HEK293 (cell line): ENCODE measurements around the gene PHKB.

Experiments used
- CTCF ChIA-PET: fragments of 350-600 bp; formaldehyde crosslinking; extraction: SDS; loops from one replicate; lab custom pipeline; 2021; ENCODE audit warnings: antibody characterized with exemption; lab: Yijun Ruan, JAX
- POLR2A ChIA-PET: fragments of 300-600 bp; formaldehyde crosslinking; extraction: SDS; loops from one replicate; lab custom pipeline; 2020; ENCODE audit warnings: antibody characterized with exemption, inconsistent platforms; lab: Yijun Ruan, JAX
- H3K27ac ChIP-seq: fragments of 200-500 bp; sonication (Bioruptor generic); 2 replicates; pipeline ENCODE4 v1.5.1; 2014; ENCODE audit warnings: low read depth, low read length, control low read depth, inconsistent platforms; ENCODE audit errors: extremely low read depth
- H3K36me3 ChIP-seq, 2 experiments: fragments of 200-500 bp in 1 of 2; sonication (Bioruptor generic) in 1 of 2; 1 replicate in 1 of 2; 2 replicates in 1 of 2; pipeline ENCODE4 v1.5.1; 2014 to 2017; ENCODE audit warnings: inconsistent platforms in 2 of 2, low read length in 2 of 2; ENCODE audit not compliant: control insufficient read depth in 2 of 2, insufficient read depth in 1 of 2
- H3K4me1 ChIP-seq: fragments of 200-500 bp; sonication (Bioruptor generic); 2 replicates; pipeline ENCODE4 v1.5.1; 2014; ENCODE audit warnings: mild to moderate bottlenecking, low read length, inconsistent platforms; ENCODE audit not compliant: control insufficient read depth, insufficient read depth
- H3K4me3 ChIP-seq: 2 replicates; pipeline ENCODE4 v1.5.1; 2011; ENCODE audit warnings: low read depth, mild to moderate bottlenecking, control low read depth, low read length, moderate library complexity
- H3K9me3 ChIP-seq: fragments of 200-500 bp; sonication (Bioruptor generic); 2 replicates; pipeline ENCODE4 v1.5.1; 2014; ENCODE audit warnings: low read depth, low read length, inconsistent platforms; ENCODE audit not compliant: control insufficient read depth, insufficient read depth
- IKZF3 ChIP-seq: fragments of 450-650 bp; IDR thresholded peaks from 2 replicates; pipeline ENCODE4 v1.5.0; 2018; ENCODE audit warnings: missing biosample characterization, mild to moderate bottlenecking, missing genetic modification characterization, moderate library complexity
- ZBTB20 ChIP-seq: fragments of 450-650 bp; formaldehyde crosslinking; IDR thresholded peaks from 2 replicates; pipeline ENCODE4 v1.5.1; 2016; ENCODE audit warnings: missing biosample characterization, missing genetic modification characterization
- ZBTB21 ChIP-seq: fragments of 450-650 bp; formaldehyde crosslinking; IDR thresholded peaks from 2 replicates; pipeline ENCODE4 v1.5.1; 2017; ENCODE audit warnings: missing biosample characterization, missing genetic modification characterization
- ZBTB48 ChIP-seq: fragments of 450-650 bp; formaldehyde crosslinking; IDR thresholded peaks from 2 replicates; pipeline ENCODE4 v1.5.1; 2016; ENCODE audit warnings: missing biosample characterization, missing genetic modification characterization
- ZNF138 ChIP-seq: fragments of 450-650 bp; formaldehyde crosslinking; IDR thresholded peaks from 2 replicates; pipeline ENCODE4 v1.5.1; 2016; ENCODE audit warnings: missing biosample characterization, missing genetic modification characterization, borderline replicate concordance
- ZNF155 ChIP-seq: fragments of 450-650 bp; formaldehyde crosslinking; IDR thresholded peaks from 2 replicates; pipeline ENCODE4 v1.5.1; 2016; ENCODE audit warnings: missing biosample characterization, missing genetic modification characterization
- ZNF16 ChIP-seq: fragments of 450-650 bp; formaldehyde crosslinking; IDR thresholded peaks from 2 replicates; pipeline ENCODE4 v1.5.1; 2016; ENCODE audit warnings: low read depth, missing biosample characterization, missing genetic modification characterization
- ZNF211 ChIP-seq: fragments of 450-650 bp; formaldehyde crosslinking; IDR thresholded peaks from 2 replicates; pipeline ENCODE4 v1.5.1; 2016; ENCODE audit warnings: low read depth, missing biosample characterization, missing genetic modification characterization
- ZNF24 ChIP-seq: fragments of 450-650 bp; formaldehyde crosslinking; IDR thresholded peaks from 2 replicates; pipeline ENCODE4 v1.5.1; 2016; ENCODE audit warnings: missing biosample characterization, missing genetic modification characterization
- ZNF37A ChIP-seq: fragments of 450-650 bp; IDR thresholded peaks from 2 replicates; pipeline ENCODE4 v1.5.1; 2018; ENCODE audit warnings: missing biosample characterization, missing genetic modification characterization
- ZNF549 ChIP-seq: fragments of 450-650 bp; IDR thresholded peaks from 2 replicates; pipeline ENCODE4 v1.5.1; 2018; ENCODE audit warnings: missing biosample characterization, missing genetic modification characterization, mild to moderate bottlenecking, inconsistent platforms, moderate library complexity
- ZNF561 ChIP-seq: fragments of 450-650 bp; IDR thresholded peaks from 2 replicates; pipeline ENCODE4 v1.5.1; 2018; ENCODE audit warnings: missing biosample characterization, missing genetic modification characterization, borderline replicate concordance
- ZNF658 ChIP-seq: fragments of 450-650 bp; formaldehyde crosslinking; IDR thresholded peaks from 2 replicates; pipeline ENCODE4; 2016; ENCODE audit warnings: missing biosample characterization, missing genetic modification characterization
- ZNF701 ChIP-seq: fragments of 450-650 bp; formaldehyde crosslinking; IDR thresholded peaks from 2 replicates; pipeline ENCODE4 v1.5.1; 2016; ENCODE audit warnings: missing biosample characterization, missing genetic modification characterization
- ZNF747 ChIP-seq: fragments of 450-650 bp; formaldehyde crosslinking; IDR thresholded peaks from 2 replicates; pipeline ENCODE4 v1.5.1; 2016; ENCODE audit warnings: missing biosample characterization, missing genetic modification characterization
- ZNF776 ChIP-seq: fragments of 450-650 bp; formaldehyde crosslinking; IDR thresholded peaks from 2 replicates; pipeline ENCODE4 v1.5.0; 2017; ENCODE audit warnings: missing biosample characterization, missing genetic modification characterization, borderline replicate concordance
- ZNF791 ChIP-seq: fragments of 450-650 bp; formaldehyde crosslinking; IDR thresholded peaks from 2 replicates; pipeline ENCODE4 v1.5.1; 2016; ENCODE audit warnings: missing biosample characterization, missing genetic modification characterization
- ZNF792 ChIP-seq: fragments of 450-650 bp; formaldehyde crosslinking; IDR thresholded peaks from 2 replicates; pipeline ENCODE4 v1.5.1; 2016; ENCODE audit warnings: missing biosample characterization, missing genetic modification characterization
- TF ChIP-seq, protein P1 (sequence below): fragments of 450-650 bp; formaldehyde crosslinking; IDR thresholded peaks from 2 replicates; pipeline ENCODE4 v1.5.1; 2016; ENCODE audit warnings: missing biosample characterization, missing genetic modification characterization, borderline replicate concordance
- TF ChIP-seq, protein P2 (sequence below): fragments of 450-650 bp; formaldehyde crosslinking; IDR thresholded peaks from 2 replicates; pipeline ENCODE4 v1.5.1; 2017; ENCODE audit warnings: missing biosample characterization, missing genetic modification characterization
- TF ChIP-seq, protein P3 (sequence below): fragments of 450-650 bp; formaldehyde crosslinking; IDR thresholded peaks from 2 replicates; pipeline ENCODE4 v1.5.1; 2016; ENCODE audit warnings: missing biosample characterization, missing genetic modification characterization
- TF ChIP-seq, protein P4 (sequence below): fragments of 450-650 bp; formaldehyde crosslinking; optimal IDR thresholded peaks from 2 replicates; pipeline ENCODE3; 2016; ENCODE audit warnings: missing biosample characterization, mild to moderate bottlenecking, missing genetic modification characterization
- TF ChIP-seq, protein P5 (sequence below): fragments of 450-650 bp; formaldehyde crosslinking; IDR thresholded peaks from 2 replicates; pipeline ENCODE4 v1.5.1; 2016; ENCODE audit warnings: missing biosample characterization, missing genetic modification characterization

Gene PHKB

DNA sequence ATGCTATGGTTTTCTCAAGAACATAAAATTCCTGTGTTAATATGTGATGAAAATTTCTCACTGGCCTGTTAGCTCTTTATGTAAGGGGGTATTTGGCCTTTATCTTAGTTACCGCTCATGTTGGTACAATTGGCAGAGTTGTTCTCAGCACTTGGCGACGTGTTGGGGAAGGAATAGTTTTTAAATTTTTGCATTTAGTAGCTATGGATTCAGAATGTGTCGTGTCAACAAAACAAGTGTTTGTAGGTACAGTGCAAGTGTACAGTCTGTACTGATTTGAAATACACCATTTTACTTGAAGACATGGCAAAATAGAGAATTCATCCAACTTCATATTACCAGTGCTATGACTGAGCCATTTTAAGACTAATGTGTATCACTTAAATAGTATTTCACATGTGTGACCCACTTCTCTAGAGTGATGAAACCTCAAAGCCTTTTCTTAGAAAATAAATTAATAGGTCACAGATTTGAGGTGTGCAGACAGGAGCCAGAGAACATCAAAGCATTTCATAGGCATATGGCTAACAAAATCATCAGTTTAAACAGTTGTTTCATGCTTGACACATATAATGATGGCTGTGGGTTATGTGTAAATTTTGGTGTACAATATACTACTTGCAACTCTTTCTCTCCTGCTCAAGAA is 150.8 kb downstream of the PHKB start:
- POLR2A ChIA-PET, result no interaction called here
- CTCF ChIA-PET, result interaction anchor here (0.6 kb wide), 1 partner anchor 441 kb away, joined by 3 read pairs; no protein-coding TSS in a partner anchor
- Histone ChIP-seq H3K27ac (no peak overlapping the region), H3K4me1 (no peaks in the 10 kb centered on the region)
- TF ChIP-seq ZNF701 (tag by site-specific recombination), result no peak
- no peak for TF ChIP-seq ZBTB20 (tag by site-specific recombination)
- TF ChIP-seq ZNF561 (tag by site-specific recombination), result no peak
- no peak for TF ChIP-seq ZNF791 (tag by site-specific recombination)
- no peak for TF ChIP-seq ZBTB48 (tag by site-specific recombination)
- TF ChIP-seq ZNF549 (tag by site-specific recombination), result no peak
- TF ChIP-seq ZNF155 (tag by site-specific recombination), result no peak
- TF ChIP-seq, all 188 proteins: peak for 0
- no peak overlapping the region for H3K4me3 ChIP-seq
- no peaks in the 10 kb centered on the region for H3K9me3 ChIP-seq
- peaks cover 0 to 7% of the 10 kb centered on the region in 2 experiments; a peak in 1 of 3 replicates for H3K36me3 ChIP-seq

DNA sequence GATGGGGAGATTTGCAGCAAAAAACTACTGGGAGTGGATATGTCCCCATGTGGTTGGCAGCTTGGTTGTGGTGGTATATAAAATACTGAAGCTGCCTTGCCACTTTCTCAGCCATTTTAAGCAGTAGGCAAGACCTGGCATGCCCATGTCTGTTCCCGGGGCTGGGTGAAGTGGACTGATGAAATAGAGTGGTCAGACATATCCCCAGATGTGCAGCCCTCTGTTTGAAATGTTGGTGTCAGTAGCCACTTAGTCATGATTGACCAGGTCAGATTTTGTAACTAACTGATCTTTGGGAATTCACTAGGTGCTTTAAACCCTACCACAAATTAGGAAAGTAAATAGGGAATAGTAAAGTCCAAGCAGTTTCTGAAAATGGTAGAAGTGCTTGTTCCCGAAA is 151.6 kb downstream of the PHKB start:
- POLR2A ChIA-PET, result no interaction called here
- H3K27ac ChIP-seq, result no peak overlapping the region
- no peaks in the 10 kb centered on the region for H3K4me1 ChIP-seq
- no peaks in the 10 kb centered on the region for H3K9me3 ChIP-seq
- no peak overlapping the region for H3K4me3 ChIP-seq
- TF ChIP-seq ZNF211 (tag by site-specific recombination) (no peak), ZNF658 (tag by site-specific recombination) (no peak), ZNF776 (tag by site-specific recombination) (no peak), ZNF138 (no peak)
- CTCF ChIA-PET, result no interaction called here
- peaks cover 0 to 7% of the 10 kb centered on the region in 2 experiments; a peak in 1 of 3 replicates for H3K36me3 ChIP-seq

DNA sequence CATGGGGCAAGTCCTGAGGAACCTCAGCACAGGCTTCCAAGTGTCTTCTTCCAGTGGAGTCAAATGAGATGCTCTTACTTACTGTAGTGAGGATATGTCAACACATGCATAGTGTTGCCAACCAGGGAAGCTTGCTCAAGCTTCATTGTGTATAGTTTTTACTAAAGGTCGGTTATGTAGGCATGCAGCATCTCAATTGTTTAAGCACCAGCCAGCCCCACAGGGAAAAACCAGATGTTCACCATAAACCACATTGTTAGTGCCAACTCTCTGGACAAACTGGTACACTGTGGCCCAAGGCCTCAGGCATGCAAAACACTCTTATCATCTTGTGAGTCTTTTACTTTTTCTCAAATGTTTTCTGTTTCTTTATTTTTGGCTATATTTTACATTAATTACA is 152.1 kb downstream of the PHKB start:
- CTCF ChIA-PET, result no interaction called here
- POLR2A ChIA-PET, result no interaction called here
- H3K4me3 ChIP-seq, result no peak overlapping the region
- no peak for TF ChIP-seq ZNF792
- TF ChIP-seq, protein P1, sequence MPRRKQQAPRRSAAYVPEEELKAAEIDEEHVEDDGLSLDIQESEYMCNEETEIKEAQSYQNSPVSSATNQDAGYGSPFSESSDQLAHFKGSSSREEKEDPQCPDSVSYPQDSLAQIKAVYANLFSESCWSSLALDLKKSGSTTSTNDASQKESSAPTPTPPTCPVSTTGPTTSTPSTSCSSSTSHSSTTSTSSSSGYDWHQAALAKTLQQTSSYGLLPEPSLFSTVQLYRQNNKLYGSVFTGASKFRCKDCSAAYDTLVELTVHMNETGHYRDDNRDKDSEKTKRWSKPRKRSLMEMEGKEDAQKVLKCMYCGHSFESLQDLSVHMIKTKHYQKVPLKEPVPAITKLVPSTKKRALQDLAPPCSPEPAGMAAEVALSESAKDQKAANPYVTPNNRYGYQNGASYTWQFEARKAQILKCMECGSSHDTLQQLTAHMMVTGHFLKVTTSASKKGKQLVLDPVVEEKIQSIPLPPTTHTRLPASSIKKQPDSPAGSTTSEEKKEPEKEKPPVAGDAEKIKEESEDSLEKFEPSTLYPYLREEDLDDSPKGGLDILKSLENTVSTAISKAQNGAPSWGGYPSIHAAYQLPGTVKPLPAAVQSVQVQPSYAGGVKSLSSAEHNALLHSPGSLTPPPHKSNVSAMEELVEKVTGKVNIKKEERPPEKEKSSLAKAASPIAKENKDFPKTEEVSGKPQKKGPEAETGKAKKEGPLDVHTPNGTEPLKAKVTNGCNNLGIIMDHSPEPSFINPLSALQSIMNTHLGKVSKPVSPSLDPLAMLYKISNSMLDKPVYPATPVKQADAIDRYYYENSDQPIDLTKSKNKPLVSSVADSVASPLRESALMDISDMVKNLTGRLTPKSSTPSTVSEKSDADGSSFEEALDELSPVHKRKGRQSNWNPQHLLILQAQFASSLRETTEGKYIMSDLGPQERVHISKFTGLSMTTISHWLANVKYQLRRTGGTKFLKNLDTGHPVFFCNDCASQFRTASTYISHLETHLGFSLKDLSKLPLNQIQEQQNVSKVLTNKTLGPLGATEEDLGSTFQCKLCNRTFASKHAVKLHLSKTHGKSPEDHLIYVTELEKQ (tag by site-specific recombination), result no peak
- TF ChIP-seq ZNF24 (tag by site-specific recombination), result no peak
- no peak for TF ChIP-seq ZNF747 (tag by site-specific recombination)
- no peak for TF ChIP-seq ZBTB21 (tag by site-specific recombination)
- TF ChIP-seq ZNF37A (tag by site-specific recombination), result no peak
- no peak for TF ChIP-seq IKZF3 (tag by site-specific recombination)
- TF ChIP-seq, protein P2, sequence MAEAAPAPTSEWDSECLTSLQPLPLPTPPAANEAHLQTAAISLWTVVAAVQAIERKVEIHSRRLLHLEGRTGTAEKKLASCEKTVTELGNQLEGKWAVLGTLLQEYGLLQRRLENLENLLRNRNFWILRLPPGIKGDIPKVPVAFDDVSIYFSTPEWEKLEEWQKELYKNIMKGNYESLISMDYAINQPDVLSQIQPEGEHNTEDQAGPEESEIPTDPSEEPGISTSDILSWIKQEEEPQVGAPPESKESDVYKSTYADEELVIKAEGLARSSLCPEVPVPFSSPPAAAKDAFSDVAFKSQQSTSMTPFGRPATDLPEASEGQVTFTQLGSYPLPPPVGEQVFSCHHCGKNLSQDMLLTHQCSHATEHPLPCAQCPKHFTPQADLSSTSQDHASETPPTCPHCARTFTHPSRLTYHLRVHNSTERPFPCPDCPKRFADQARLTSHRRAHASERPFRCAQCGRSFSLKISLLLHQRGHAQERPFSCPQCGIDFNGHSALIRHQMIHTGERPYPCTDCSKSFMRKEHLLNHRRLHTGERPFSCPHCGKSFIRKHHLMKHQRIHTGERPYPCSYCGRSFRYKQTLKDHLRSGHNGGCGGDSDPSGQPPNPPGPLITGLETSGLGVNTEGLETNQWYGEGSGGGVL, result no peak
- no peak for TF ChIP-seq ZNF16 (tag by site-specific recombination)
- TF ChIP-seq, protein P3, sequence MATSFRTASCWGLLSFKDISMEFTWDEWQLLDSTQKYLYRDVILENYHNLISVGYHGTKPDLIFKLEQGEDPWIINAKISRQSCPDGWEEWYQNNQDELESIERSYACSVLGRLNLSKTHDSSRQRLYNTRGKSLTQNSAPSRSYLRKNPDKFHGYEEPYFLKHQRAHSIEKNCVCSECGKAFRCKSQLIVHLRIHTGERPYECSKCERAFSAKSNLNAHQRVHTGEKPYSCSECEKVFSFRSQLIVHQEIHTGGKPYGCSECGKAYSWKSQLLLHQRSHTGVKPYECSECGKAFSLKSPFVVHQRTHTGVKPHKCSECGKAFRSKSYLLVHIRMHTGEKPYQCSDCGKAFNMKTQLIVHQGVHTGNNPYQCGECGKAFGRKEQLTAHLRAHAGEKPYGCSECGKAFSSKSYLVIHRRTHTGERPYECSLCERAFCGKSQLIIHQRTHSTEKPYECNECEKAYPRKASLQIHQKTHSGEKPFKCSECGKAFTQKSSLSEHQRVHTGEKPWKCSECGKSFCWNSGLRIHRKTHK (tag by site-specific recombination), result no peak
- TF ChIP-seq, protein P4, sequence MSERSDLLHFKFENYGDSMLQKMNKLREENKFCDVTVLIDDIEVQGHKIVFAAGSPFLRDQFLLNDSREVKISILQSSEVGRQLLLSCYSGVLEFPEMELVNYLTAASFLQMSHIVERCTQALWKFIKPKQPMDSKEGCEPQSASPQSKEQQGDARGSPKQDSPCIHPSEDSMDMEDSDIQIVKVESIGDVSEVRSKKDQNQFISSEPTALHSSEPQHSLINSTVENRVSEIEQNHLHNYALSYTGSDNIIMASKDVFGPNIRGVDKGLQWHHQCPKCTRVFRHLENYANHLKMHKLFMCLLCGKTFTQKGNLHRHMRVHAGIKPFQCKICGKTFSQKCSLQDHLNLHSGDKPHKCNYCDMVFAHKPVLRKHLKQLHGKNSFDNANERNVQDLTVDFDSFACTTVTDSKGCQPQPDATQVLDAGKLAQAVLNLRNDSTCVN (tag by site-specific recombination), result no peak
- TF ChIP-seq, protein P5, sequence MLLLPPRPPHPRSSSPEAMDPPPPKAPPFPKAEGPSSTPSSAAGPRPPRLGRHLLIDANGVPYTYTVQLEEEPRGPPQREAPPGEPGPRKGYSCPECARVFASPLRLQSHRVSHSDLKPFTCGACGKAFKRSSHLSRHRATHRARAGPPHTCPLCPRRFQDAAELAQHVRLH, result no peak
- H3K4me1 ChIP-seq, result no peaks in the 10 kb centered on the region
- H3K27ac ChIP-seq, result no peak overlapping the region
- H3K36me3 ChIP-seq, result peaks cover 0 to 7% of the 10 kb centered on the region in 2 experiments; a peak in 1 of 3 replicates
- no peaks in the 10 kb centered on the region for H3K9me3 ChIP-seq
